ENCODE measurements around the gene DLL3.
"Not testable (repeated sequence)": the region's sequence is repeated elsewhere in the genome, so short reads cannot be mapped to it uniquely, and the experiment has no call there.

Gene DLL3

GRCh38 chr19:39498798-39499642 lies at the start of gene DLL3:
DLL3 (plus strand) TSS chr19:39498947; CDS start chr19:39498975, 28 bp downstream.
- no peak for DNase-seq

- no peak for DNase-seq
Observed at GRCh38 chr19:39449116-39449797, 49.5 kb upstream of the DLL3 start.

- not testable (repeated sequence) for DNase-seq
Observed at GRCh38 chr19:39451257-39451656, 47.5 kb upstream of the DLL3 start.

- no peak for DNase-seq
Observed at GRCh38 chr19:39463403-39463802, 35.3 kb upstream of the DLL3 start.

GRCh38 chr19:39465956-39466747 lies 32.6 kb upstream of the DLL3 start:
- DNase-seq, result no peak

GRCh38 chr19:39467941-39468340 lies 30.8 kb upstream of the DLL3 start:
- no peak for DNase-seq

GRCh38 chr19:39469036-39469435 lies 29.7 kb upstream of the DLL3 start:
- no peak for DNase-seq

- no peak for DNase-seq
Observed at GRCh38 chr19:39469567-39469966, 29.2 kb upstream of the DLL3 start.

- no peak for DNase-seq
Observed at GRCh38 chr19:39470724-39471339, 27.9 kb upstream of the DLL3 start.

GRCh38 chr19:39471756-39472536 lies 26.8 kb upstream of the DLL3 start:
- no peak for DNase-seq

GRCh38 chr19:39472746-39473442 lies 25.9 kb upstream of the DLL3 start:
- no peak for DNase-seq

GRCh38 chr19:39473443-39473960 lies 25.2 kb upstream of the DLL3 start:
- DNase-seq, result no peak

GRCh38 chr19:39474139-39474620 lies 24.6 kb upstream of the DLL3 start:
- DNase-seq, result no peak

GRCh38 chr19:39475748-39476147 lies 23.0 kb upstream of the DLL3 start:
- no peak for DNase-seq

- DNase-seq, result not testable (repeated sequence)
Observed at GRCh38 chr19:39479319-39479801, 19.4 kb upstream of the DLL3 start.

GRCh38 chr19:39479916-39480315 lies 18.8 kb upstream of the DLL3 start:
- no peak for DNase-seq

- peak; percentile 88 for DNase-seq
Observed at GRCh38 chr19:39480337-39481228, 18.2 kb upstream of the DLL3 start, which contains the start of gene TIMM50. TIMM50 (plus strand) TSS chr19:39480838; CDS start chr19:39480854, 16 bp downstream.

- no peak for DNase-seq
Observed at GRCh38 chr19:39481229-39481545, 17.6 kb upstream of the DLL3 start.

- no peak for DNase-seq
Observed at GRCh38 chr19:39481676-39482075, 17.1 kb upstream of the DLL3 start.

- no peak for DNase-seq
Observed at GRCh38 chr19:39483141-39483540, 15.6 kb upstream of the DLL3 start.

All from DMS153 (cell line).